Stimulated activated naive CD8-positive, alpha-beta T cell treated with anti-CD3 and anti-CD28 coated beads, Interleukin-15, Interleukin-2, amounts not matched to agents 100 U/mL and 50 U/mL, for 24 hours (primary cell): ENCODE data around the gene TCAP.
A peak's percentile ranks its signal among the peaks of the same experiment; 100 is the strongest.

Experiments
- ATAC-seq: fragments of 150-1000 bp; cut with Tn5 transposase; one replicate; pipeline ENCODE4 v1.10.0; 2021
- DNase-seq: peaks from one replicate; pipeline ENCODE4 v3.0.0; 2021

The TCAP gene

DNA sequence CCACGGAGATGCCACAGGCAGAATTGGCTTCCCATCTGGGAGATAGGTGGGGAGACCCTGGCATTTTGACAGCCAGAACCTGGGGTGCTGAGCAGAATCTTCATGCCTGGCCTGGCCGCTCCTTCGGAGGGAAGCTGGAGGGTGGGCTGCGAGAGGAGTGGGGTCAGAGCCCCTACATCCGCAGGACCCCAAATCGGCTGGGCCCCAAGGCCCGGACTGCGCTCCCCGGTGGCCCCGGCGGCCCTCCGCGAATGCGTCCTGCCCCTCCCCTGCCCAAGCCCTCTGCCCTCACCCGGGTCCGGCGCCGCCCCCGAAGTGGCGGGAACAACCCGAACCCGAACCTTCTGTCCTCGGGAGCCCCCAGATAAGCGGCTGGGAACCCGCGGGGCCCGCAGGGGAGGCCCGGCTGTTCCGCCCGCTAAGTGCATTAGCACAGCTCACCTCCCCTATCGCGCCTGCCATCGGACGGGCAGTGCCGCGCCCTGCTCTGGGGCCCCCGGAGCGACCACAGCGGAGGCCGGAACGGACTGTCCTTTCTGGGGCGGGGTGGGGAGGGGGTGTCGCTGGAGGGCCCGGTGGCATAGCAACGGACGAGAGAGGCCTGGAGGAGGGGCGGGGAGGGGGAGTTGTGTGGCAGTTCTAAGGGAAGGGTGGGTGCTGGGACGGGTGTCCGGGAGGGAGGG lies 2.3 kb downstream of the TCAP start:
- peak; percentile 18 for DNase-seq
- no peak for ATAC-seq

DNA sequence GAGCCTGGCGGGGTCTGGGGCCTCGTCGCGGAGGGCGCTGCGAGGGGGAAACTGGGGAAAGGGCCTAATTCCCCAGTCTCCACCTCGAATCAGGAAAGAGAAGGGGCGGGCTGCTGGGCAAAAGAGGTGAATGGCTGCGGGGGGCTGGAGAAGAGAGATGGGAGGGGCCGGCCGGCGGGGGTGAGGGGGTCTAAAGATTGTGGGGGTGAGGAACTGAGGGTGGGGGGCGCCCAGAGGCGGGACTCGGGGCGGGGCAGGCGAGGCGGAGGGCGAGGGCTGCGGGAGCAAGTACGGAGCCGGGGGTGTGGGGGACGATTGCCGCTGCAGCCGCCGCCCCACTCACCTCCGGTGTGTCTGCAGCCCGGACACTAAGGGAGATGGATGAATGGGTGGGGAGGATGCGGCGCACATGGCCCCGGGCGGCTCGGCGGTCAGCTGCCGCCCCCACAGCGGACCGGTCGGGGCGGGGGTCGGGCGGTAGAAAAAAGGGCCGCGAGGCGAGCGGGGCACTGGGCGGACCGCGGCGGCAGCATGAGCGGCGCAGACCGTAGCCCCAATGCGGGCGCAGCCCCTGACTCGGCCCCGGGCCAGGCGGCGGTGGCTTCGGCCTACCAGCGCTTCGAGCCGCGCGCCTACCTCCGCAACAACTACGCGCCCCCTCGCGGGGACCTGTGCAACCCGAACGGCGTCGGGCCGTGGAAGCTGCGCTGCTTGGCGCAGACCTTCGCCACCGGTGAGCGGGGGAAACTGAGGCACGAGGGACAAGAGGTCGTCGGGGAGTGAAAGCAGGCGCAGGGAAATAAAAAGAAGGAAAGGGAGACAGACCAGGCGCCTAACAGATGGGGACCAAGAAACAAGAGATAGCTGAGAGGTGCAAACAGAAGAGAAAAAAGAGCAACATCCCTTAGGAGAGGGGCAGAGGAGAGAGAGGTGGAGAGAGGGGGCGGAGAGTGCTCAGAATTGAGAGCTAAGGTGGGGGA lies 3.1 kb downstream of the TCAP start, which contains the start of gene PNMT:
TSS of gene PNMT (plus strand) at position 509 of the 980 bp plus-strand sequence. CDS start at position 532, 23 bp downstream.
- DNase-seq = peak; percentile 85
- ATAC-seq = peak; percentile 63

DNA sequence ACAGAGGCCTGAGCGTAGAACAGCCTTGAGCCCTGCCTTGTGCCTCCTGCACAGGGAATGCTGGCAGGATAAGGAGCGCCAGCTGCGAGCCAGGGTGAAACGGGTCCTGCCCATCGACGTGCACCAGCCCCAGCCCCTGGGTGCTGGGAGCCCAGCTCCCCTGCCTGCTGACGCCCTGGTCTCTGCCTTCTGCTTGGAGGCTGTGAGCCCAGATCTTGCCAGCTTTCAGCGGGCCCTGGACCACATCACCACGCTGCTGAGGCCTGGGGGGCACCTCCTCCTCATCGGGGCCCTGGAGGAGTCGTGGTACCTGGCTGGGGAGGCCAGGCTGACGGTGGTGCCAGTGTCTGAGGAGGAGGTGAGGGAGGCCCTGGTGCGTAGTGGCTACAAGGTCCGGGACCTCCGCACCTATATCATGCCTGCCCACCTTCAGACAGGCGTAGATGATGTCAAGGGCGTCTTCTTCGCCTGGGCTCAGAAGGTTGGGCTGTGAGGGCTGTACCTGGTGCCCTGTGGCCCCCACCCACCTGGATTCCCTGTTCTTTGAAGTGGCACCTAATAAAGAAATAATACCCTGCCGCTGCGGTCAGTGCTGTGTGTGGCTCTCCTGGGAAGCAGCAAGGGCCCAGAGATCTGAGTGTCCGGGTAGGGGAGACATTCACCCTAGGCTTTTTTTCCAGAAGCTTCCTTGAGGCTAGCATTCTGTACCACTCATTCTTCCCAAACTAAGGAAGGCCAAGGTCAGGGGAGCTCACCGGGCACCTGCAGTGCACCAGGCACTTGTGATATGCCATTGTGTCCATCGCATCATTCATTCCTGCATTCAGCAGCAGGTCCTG lies 5.0 kb downstream of the TCAP start:
- no peak for DNase-seq
- ATAC-seq = no peak

DNA sequence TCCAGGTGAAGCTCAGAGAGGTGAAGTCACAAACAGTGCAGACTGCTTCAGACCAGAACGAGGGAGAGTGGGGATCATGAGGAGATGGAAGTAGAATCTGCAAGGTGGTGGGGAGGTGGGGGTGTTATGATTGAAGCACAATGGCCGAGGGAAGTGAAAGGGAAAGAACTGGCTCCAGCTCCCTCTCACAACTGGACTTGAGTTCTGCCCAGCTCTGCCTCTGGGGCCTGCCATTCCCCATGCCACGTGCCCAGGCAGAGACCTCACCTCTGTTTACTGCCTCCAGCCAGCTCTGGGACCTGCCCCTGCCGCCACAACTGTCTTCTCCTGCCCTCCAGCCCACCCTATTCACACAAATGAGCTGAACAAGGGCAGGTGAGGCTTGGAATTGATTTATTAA lies 5.6 kb downstream of the TCAP start:
- ATAC-seq (no peak), DNase-seq (no peak)

DNA sequence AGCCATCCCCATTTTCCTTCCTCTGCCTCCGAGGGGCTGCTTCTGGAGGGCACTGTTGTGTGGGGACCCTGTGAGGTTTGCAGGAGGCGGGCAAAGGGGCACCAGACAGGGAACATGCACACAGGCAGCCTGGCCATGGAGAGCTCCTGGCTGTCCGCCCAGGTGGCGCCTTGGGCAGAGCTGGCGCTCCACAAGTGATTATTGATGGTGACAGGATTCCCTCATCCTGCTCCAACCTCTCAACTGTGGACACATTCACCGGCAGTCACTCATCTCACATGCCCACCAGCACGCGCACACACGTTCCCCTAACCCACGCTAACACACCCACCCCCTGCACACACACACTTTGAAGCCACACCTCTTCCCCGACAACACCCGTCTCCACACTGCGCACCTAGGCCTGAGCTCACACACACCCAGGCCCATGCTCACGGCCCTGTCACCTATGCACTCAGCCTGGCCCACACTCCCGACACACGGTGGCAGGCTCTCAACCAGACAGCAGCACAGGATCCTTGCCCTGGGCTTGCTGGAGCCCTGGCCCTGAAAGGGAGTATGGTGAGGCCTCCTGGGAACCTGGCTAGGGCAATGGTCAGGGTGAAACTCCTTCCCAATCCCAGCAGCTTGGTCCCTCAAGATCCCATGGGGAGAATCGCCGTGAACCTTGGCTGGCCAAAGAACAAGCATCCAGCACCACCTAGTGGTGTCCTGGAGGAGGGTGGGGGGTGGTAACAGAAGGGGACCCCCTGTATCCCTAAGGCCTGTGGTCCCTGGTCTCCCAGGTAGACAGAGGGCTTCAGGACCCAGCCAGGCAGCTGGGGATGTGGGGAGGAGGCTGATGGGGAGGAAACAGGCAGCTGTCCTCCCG lies 6.7 kb downstream of the TCAP start:
- ATAC-seq (no peak), DNase-seq (peak; percentile 24)

DNA sequence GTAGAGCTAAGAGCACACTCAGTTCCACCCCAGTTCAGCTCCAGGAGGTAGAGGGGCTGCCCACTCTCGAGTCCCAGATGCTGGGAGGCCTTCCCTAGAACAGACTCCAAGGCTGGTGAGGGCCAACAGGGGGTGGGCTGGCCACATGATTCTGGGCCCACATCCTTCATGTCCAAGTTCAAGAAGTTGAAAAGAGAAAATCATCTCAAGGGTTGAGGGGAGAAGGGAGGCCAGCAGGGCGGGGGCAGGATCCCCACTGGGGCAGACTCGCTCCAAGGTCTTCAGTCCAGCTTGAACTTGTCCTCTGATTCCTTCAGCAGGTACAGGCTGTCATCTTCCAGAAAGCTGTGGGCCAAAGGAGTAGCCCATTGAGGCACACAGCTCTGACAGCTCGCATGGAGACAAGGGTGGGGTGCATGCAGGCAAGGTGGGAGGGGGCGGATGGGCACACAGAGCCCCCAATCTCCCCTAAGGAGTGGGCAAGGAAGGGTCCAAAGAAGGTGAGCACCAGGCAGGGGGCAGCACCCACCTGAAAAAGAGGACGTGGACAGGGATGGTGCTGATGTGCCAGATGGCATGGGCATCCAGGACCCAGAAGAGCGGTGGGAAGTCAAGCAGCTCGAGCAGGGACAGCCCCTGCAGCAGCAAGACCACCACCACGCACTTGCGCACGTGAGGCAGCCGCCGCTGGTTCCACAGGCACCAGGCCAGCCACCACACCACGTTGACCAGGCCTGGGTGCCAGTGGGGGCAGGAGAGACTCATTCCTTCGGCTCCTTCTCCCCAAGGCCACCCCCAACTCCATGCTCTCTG lies 7.6 kb downstream of the TCAP start:
- ATAC-seq (no peak), DNase-seq (no peak)

DNA sequence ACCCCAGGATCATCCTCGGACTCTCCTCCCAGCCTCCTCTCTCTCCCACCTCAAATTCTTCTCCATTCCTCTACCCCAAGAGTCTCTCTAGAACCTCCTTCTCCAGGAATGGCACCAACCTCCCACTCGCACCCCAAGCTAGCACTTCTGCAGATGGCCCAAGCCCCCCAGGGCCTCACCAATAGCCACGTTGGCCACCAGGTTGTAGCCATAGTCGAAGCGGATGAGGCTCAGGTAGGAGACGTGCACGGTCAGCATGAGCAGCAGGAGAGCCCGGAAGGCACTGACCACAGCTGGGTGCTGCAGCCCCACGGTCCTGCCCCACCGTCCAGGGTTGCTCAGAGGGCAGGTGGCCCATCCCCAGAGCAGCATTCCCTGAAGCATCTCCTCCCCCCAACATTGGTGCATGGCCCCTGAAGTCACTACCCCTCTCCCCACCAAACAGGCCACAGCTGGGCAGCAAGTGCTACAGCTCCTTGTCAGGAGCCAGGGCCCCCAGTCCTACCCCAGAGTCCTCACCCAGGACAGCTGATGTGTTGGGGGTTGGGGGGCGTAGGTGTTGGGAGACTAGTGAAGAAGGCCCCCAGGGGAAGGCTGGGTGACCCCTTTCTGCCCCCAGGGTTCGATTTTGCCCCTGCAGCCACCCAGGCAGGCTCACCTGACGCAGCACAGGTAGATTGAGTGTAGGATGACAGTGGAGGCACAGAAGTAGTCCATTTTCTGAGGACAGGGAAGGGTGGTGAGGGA lies 8.4 kb downstream of the TCAP start:
- ATAC-seq (no peak), DNase-seq (no peak)

DNA sequence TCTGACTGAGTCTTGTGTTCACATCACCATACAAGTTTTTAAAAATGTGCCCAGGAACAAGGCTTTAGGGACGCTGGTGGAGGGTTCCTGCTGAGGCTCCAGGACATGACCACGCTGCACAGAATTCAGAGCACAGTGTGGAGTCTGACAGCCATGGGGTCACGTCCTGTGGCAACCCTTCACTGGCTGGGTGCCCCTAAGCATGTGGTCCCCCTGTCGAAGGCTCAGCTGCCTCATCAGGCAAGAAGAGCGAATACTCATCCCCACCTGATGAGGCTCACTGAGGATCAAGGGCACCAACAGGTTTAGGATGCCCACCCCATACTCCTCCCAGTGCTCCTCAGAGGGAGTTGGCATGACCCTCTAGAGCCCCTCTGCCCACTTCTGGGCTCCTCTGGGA lies 9.0 kb downstream of the TCAP start:
- ATAC-seq (no peak), DNase-seq (no peak)

DNA sequence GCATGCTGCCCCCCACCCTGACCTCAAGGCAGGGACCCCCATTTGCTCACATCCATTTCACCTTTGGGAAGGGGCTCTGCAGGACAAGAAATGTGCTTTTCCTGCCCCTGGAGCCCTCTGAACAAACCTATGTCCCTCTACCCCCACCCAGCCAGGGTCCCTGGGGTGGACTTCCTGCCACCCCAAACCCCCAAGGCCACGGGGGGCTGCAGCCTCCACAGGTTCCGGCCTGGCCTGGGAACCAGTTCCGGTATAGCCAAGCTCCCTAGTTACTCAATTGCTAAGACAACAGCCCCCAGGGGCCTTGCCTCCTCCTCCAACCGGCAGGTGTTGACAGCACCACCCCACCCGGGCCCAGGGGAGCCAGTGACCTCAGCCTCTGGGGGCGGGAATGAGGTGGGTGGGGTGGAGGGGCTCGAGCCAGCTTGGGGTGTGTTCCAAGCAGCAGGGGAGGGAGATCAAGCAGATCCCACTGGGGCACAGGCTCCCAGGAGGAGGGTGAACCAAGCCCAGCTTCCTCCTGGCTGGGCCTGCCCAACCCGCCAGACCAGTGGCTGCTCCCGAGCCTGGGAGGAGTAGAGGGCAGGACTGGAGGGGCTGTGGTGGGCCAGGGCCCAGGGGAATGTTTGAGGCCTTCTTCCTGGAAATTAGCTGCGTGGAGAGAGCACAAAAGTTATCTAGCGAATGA lies 9.7 kb downstream of the TCAP start:
- DNase-seq (no peak), ATAC-seq (no peak)

DNA sequence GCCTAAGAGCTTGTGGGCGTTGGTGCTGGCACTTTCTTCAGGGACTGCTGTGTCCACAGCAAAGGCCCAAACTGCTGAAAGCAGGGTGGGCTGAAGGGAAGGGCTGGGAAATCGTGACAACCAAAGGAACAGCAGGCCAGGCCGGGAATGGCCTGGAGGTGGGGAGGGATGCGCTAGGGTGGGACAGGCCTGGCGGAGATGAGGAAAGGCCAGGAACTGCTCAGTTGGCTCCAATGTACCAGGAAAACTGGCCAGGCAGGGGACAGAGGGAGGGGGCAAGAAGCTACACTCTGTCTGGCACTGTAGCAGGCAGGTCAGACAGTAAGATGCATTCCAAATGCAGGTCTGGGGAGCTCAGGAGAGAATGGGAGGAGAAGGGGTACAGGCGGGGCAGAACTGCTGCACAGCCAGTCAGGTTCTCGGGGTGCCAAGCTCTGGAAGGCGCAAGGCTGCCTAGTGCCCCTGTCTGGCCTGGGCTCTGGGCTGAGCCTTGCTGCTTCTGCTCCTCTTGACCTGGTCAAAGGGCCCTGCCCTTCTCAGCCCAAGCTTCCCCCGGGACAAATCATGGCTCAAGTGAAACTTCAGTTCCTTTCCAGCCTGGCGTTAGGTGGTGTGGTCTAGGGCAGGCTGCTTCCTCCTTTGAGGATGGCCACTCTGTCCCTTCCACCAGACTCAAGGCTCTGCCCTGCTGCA lies 10.4 kb downstream of the TCAP start:
- ATAC-seq (no peak), DNase-seq (no peak)

DNA sequence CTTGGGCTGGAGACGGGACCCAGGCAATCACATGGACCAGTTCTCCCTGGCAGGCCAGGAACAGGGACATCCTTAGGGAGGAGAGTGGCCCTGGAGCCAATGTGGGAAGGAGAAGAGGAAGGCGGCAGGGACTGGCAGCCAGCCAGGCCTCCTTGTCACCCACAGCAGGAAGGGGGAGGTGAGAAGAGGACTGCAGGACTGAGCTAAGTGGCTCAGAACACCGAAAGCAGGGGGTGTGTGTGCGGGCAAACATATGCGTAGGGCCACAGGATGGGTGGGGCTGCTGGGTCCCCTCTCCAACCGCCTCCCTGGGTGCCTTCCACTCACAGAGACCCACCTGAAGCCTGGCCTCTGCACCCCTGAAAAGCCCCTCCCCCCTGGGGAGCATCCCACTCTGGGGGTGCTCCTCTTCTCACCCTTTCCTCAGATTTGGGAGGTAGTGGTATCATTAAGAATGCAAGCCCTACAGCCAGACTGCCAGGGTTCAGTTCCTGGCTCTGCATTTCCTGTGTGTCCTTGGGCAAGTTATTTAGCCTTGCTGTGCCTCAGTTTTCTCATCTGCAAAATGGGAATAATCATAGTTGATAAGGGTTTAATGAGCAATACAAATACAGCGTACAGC lies 11.2 kb downstream of the TCAP start:
- ATAC-seq (peak; percentile 61), DNase-seq (peak; percentile 55)

DNA sequence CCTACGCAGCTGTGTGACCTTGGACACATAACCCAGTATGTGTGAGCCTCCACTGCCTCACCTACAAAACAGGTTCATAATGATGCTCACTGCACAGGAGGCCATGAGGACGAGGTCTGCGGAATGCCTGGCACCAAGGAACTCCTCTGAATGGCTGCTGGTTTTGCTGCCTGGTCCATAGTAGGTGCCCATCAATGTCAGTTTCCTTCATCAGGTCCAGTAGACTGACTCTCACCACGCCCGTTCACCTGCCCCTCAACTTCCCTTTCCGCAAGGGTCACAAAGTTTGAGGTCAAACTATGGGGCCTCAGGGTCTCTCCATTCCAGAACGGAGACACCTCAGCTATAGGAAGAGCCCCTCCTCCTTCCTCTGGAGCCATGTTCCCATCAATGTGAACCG lies 11.9 kb downstream of the TCAP start:
- ATAC-seq = no peak
- no peak for DNase-seq

DNA sequence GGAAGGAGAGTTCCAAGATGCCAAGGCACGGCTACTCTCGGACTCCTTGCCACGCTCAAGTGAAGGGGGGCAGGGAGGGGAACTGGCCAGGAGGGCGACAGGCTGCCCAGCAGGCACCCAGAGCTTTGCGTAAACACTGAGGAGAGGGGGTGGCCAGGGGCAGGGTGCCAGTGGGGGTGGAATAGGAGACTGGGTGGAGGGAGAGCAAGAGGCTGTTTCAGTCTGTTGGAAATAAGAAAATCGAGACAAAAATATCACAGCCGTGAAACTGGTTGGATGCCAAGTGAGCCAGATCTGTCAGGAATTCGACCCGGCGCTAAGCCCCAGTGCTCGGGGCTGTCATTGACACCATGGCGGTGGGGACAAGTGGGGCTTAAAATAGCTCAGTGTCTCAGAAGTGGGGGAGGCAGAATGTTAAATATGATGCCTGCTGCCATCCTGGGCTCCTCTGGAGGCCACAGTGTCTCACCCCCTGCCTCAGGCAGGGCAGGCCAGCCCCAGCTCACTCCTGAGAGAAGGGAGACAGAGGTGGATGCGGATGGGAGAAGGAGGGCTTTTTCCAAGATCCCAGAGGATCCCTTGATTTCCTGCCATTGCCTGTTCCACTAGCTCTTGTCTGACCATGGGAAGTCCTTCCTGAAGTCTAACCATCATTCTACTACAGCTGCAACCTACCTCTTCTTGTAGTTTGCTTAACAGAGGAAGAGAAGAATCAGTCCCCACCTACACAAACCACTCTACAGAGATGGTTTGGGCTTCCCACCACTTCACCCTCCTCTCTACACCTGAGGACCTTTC lies 12.6 kb downstream of the TCAP start:
- no peak for DNase-seq
- no peak for ATAC-seq

DNA sequence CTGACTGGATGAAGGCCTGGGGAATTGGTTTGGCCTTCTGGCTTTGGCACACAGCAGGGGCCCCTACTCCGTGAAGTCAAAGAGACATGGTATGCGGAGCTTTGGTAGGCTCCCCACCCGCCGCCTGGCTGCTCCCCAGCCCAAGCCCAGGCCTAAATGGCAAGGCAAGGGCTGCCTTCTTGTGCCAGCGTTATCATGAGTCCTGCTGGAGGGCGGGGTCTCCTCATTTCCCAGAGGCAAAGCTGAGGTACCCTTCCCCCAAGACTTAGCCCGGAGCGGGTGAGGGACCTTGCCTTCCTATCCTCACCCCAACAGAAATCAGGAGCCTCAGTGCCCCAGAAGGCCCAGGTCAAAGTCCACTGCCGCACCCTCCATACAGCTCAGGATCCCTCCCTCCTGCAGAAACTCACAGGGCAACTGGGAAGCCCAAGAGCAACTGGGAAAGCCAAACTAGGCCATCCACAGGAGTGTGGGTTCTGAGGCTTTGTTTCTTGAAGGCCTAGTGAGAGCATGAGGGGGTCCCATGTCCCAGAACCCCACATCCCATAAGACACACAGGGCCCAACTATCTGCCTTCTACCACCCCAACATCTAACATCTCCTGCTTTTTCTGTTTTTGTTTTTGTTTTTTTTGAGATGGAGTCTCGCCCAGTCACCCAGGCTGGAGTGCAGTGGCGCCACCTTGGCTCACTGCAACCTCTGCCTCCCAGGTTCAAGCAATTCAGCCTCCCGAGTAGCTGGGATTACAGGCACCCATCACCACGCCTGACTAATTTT lies 13.4 kb downstream of the TCAP start:
- no peak for DNase-seq
- ATAC-seq = no peak

DNA sequence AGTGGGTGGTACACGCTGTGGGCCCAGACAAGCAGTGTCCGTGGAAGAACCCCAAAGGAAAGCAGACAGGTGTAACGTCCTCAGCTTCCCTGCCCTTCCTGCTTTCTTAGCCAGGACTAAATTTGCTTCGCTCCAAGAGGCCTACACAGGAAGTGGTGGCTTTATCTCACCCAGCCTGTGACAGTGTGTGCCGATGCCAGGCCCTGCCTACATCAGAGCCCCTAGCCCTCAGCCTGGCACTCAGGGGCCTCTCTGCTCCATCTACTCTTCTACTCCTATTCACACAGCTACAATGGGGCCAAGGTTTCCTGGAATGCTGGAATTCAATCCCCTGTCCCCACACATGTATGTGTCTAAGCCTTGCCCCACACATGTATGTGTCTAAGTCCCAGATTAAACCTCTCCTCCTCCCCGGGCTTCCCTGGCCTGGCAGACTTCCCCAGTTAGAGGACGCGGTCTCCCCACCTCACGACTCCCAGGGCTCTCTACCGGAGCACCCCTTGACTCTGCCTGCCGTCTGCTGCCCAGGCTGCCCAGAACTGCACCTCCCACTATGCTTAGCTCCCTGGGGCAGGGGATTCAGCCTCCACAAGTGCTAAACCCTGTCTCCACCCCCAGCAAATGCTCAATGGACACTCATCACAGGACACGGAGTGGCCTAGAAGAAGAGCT lies 14.5 kb downstream of the TCAP start:
- DNase-seq = peak; percentile 49
- peak; percentile 60 for ATAC-seq
